Measurements from ENCODE around the gene CAAP1.

- TF ChIP-seq CTCF (IDR thresholded peaks at IDR 0.05; ENCODE audit: low read length), result no peak
- TF ChIP-seq EZH2 (optimal IDR thresholded peaks at IDR 0.05; ENCODE audit: low read depth, low read length), result no peak
- TF ChIP-seq EZH2phosphoT487 (IDR thresholded peaks at IDR 0.05; ENCODE audit: low read length), result no peak
Observed at GRCh38 chr9:26882154-26882553, 10.4 kb downstream of the CAAP1 start.
